Gastroesophageal sphincter (tissue), 4 donors: ENCODE data around the gene ADAMTSL2. TPM values are rescaled to one million over a fixed set of nuclear protein-coding genes. Genes with fewer than 3 reads are reported as not detected.

ENCODE experiments used
- ATAC-seq: fragments of 150-250 bp; one replicate; pipeline ENCODE4 v1.9.1; 2016; ENCODE audit warnings: mild to moderate bottlenecking, moderate library complexity
- H3K27ac ChIP-seq, 4 donors: fragments of 200-600 bp; sonication (generic) in 3 of 4; 1 replicate in 3 of 4; 2 replicates in 1 of 4; pipeline ENCODE4 v1.5.1; 2016 to 2019
- H3K27me3 ChIP-seq: fragments of 200-600 bp; sonication (generic); one replicate; pipeline ENCODE4 v1.5.1; 2019
- H3K36me3 ChIP-seq, 2 donors: fragments of 200-600 bp; sonication (generic); one replicate each; pipeline ENCODE4 v1.5.1; 2019; ENCODE audit warnings: control low read depth in 1 of 2
- H3K4me1 ChIP-seq, 3 donors: fragments of 200-600 bp; sonication (generic); 1 replicate in 2 of 3; 2 replicates in 1 of 3; pipeline ENCODE4 v1.5.1; 2016 to 2019; ENCODE audit warnings: control low read depth in 2 of 3
- H3K4me3 ChIP-seq, 2 donors: fragments of 200-600 bp; sonication (generic); one replicate each; pipeline ENCODE4 v1.5.1; 2019; ENCODE audit warnings: mild to moderate bottlenecking in 1 of 2, moderate library complexity in 1 of 2
- H3K9me3 ChIP-seq, 3 donors: fragments of 200-600 bp; sonication (generic); one replicate each; pipeline ENCODE4 v1.5.1; 2017 to 2019; ENCODE audit warnings: control low read depth in 2 of 3
- CTCF ChIP-seq, 4 experiments: fragments of 200-600 bp in 2 of 4; fragments of 450-650 bp in 2 of 4; sonication (generic) in 1 of 4; IDR thresholded peaks; one replicate each; pipeline ENCODE4 v1.5.1; 2017 to 2019; ENCODE audit warnings: antibody characterized with exemption in 4 of 4, mild to moderate bottlenecking in 2 of 4, moderate library complexity in 2 of 4
- EP300 ChIP-seq: sonication (generic); formaldehyde crosslinking; IDR thresholded peaks from one replicate; pipeline ENCODE4 v1.6.1; 2017; ENCODE audit warnings: antibody characterized with exemption, mild to moderate bottlenecking
- POLR2A ChIP-seq, 2 donors: fragments of 450-650 bp; IDR thresholded peaks; one replicate each; pipeline ENCODE4 v1.6.1; 2017; ENCODE audit warnings: antibody characterized with exemption in 2 of 2, mild to moderate bottlenecking in 2 of 2, moderate library complexity in 1 of 2
- POLR2AphosphoS5 ChIP-seq: sonication (generic); formaldehyde crosslinking; IDR thresholded peaks from one replicate; pipeline ENCODE4 v1.6.1; 2017; ENCODE audit warnings: antibody characterized with exemption
- WGBS, 2 donors: methylation state at CpG; one replicate each; pipeline ENCODE4 v1.1.5; 2018; ENCODE audit warnings: low coverage in 1 of 2; 5-methylcytosine and 5-hydroxymethylcytosine counted together
- total RNA-seq, 4 donors: library from RNA; depleted of rRNA; stranded (reverse); fragments of >200 nt; gene quantifications; one replicate each; pipeline ENCODE4 v1.1.0, GENCODE V29; 2016

Gene ADAMTSL2
- total RNA-seq, 4 donors from 2014 or later, result 2.0 to 5.8 (median 3.1) TPM

DNA sequence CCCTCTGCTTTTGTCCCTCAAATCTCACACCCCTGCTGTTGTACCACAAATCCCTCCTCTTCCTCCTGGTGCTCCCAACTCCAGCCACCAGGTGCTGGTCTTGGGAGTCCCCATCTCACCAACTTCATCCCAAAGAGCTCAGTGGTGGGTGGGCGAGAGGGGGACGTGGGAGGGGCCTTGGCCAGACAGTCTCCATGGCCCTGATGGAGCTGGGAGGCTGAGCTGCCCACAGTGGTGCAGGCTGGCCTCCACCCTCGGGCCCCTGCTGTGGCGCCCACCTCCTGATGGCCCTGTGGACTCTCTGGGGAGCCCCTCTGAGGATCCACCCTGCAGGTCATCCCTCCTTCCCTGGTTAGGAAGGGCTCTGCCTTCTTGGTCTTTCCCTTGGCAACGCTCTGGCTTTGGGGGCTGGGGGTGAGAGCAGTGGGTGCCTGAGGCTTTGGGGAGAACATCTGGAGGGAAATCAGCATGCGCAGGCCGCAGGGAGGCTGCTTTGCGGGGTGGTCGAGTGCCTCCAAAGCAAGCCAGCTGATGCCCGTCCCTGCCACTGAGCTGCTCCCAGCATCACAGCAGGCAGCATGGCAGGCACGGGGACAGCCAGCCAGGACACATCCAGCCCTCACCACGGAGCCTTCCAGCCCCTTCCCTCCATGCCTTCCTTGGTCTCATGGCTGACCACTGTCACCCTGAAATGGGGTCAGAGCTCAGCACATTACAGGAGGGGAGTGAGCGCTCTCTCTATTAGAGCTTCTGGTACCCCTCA lies 82.3 kb downstream of the ADAMTSL2 start:
- Histone ChIP-seq H3K9me3 (no peaks in the 10 kb centered on the region), H3K4me3 (no peak overlapping the region), H3K4me1 (no peaks in the 10 kb centered on the region), H3K27ac (no peak overlapping the region), H3K36me3 (no peaks in the 10 kb centered on the region), H3K27me3 (peaks cover 77% of the 10 kb centered on the region)
- no peak for TF ChIP-seq EP300
- TF ChIP-seq CTCF (IDR thresholded peaks at IDR 0.05), result no peak
- TF ChIP-seq POLR2AphosphoS5, result no peak
- TF ChIP-seq POLR2A (IDR thresholded peaks at IDR 0.05), result no peak
- no peak for ATAC-seq
- WGBS, 2 donors, result 50% methylated on average over 1 of the region's 13 CpGs; no CpG with 5 or more reads in 1 of the 2 donors

- WGBS, 2 donors, result 80 to 85% methylated on average over 6 to 9 of the region's 10 CpGs
- Histone ChIP-seq H3K36me3 (no peaks in the 10 kb centered on the region), H3K27me3 (peaks cover 76% of the 10 kb centered on the region), H3K27ac (no peak overlapping the region), H3K4me3 (no peak overlapping the region), H3K9me3 (no peaks in the 10 kb centered on the region), H3K4me1 (no peaks in the 10 kb centered on the region)
- no peak for ATAC-seq
- TF ChIP-seq EP300 (no peak), POLR2A (IDR thresholded peaks at IDR 0.05) (no peak), POLR2AphosphoS5 (no peak), CTCF (IDR thresholded peaks at IDR 0.05) (no peak)
Measured at GRCh38 chr9:133618726-133619125, 84.2 kb downstream of the ADAMTSL2 start.

DNA sequence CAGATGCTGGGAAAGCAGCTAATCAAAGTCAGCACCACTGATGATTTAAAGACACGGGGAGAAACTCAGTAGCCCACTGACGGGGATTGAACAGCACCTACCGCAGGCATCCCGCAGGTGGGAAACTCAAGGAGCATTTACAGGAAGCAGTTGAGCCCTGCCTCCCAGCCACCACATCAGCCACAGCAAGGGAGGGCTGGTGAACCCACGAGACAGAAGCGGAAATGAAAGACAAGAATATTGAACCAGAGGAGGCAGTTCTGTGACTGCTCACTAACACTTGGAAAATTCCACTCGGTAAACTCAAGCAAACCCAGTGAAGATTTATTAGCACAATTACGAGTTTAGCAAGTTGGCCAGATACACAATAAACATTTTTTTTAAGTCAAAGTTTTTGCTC lies 85.3 kb downstream of the ADAMTSL2 start:
- Histone ChIP-seq H3K4me3 (no peak overlapping the region), H3K36me3 (no peaks in the 10 kb centered on the region), H3K27ac (no peak overlapping the region), H3K27me3 (peaks cover 76% of the 10 kb centered on the region), H3K4me1 (no peaks in the 10 kb centered on the region), H3K9me3 (no peaks in the 10 kb centered on the region)
- 12% methylated on average over 7 to 8 of the region's 8 CpGs for WGBS, 2 donors
- ATAC-seq, result no peak
- no peak for TF ChIP-seq CTCF (IDR thresholded peaks at IDR 0.05)
- TF ChIP-seq POLR2AphosphoS5, result no peak
- no peak for TF ChIP-seq EP300
- TF ChIP-seq POLR2A (IDR thresholded peaks at IDR 0.05), result no peak

- Histone ChIP-seq H3K4me1 (no peaks in the 10 kb centered on the region), H3K4me3 (no peak overlapping the region), H3K27me3 (peaks cover 61% of the 10 kb centered on the region), H3K36me3 (no peaks in the 10 kb centered on the region), H3K9me3 (peaks cover 0 to 17% (median 0%) of the 10 kb centered on the region in 3 donors), H3K27ac (no peak overlapping the region)
- TF ChIP-seq POLR2A (IDR thresholded peaks at IDR 0.05) (no peak), POLR2AphosphoS5 (no peak), EP300 (no peak), CTCF (IDR thresholded peaks at IDR 0.05) (no peak)
- ATAC-seq, result no peak
- 66 to 70% methylated on average over 10 of the region's 11 CpGs for WGBS, 2 donors
Measured at GRCh38 chr9:133621725-133622267, 87.3 kb downstream of the ADAMTSL2 start.

- H3K4me1 ChIP-seq, result no peaks in the 10 kb centered on the region
- H3K9me3 ChIP-seq, result peaks cover 0 to 21% (median 0%) of the 10 kb centered on the region in 3 donors
- H3K4me3 ChIP-seq, result no peak overlapping the region
- peaks cover 54% of the 10 kb centered on the region for H3K27me3 ChIP-seq
- TF ChIP-seq POLR2A (IDR thresholded peaks at IDR 0.05) (no peak), POLR2AphosphoS5 (no peak), CTCF (IDR thresholded peaks at IDR 0.05) (no peak), EP300 (no peak)
- ATAC-seq, result no peak
- WGBS, 2 donors, result 69% methylated on average over 5 of the region's 5 CpGs; no CpG with 5 or more reads in 1 of the 2 donors
- no peak overlapping the region for H3K27ac ChIP-seq
- no peaks in the 10 kb centered on the region for H3K36me3 ChIP-seq
Measured at GRCh38 chr9:133622555-133622954, 88.1 kb downstream of the ADAMTSL2 start.
